Epithelial cell of proximal tubule (primary cell): ENCODE results near the gene TM4SF1. TPM values are rescaled to one million over a fixed set of nuclear protein-coding genes. Genes with fewer than 3 reads are reported as not detected.
"Not testable (repeated sequence)": the region's sequence is repeated elsewhere in the genome, so short reads cannot be mapped to it uniquely, and the experiment has no call there.

ENCODE experiments used
- DNase-seq: peaks from one replicate; pipeline ENCODE4 v3.0.0-alpha.2; 2011; ENCODE audit warnings: low read depth
- H3K4me3 ChIP-seq: 2 replicates; pipeline ENCODE4 v1.5.1; 2011; ENCODE audit warnings: low read depth, mild to moderate bottlenecking, low read length
- total RNA-seq: library from RNA; depleted of rRNA; stranded (reverse); fragments of >200 nt; gene quantifications from 2 replicates; pipeline ENCODE4 v1.2.3, GENCODE V29; 2015
- TF ChIP-seq, protein P1 (sequence below): conservative IDR thresholded peaks from 2 replicates; pipeline ENCODE4 v1.5.1; 2012; ENCODE audit warnings: low read depth, mild to moderate bottlenecking, low read length

Gene TM4SF1
- total RNA-seq, 1 donor from 2014 or later: 304 TPM

DNA sequence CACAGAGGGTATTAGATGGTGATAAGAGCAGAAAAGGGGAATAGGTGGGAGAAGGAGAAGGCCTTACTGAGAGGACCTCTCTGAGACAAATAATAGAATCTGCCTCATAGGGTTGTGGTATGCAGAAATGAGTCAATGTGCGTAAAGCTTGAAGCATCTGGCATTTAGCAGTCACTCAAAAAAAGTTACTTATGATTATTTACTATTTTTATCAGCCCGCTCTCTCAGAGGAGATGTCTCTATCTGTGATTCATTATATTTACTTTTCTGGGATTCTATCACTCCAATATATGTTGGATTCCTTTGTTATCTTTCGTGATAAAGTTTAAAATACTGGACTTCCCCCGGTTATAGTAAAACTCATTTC, 4.6 kb upstream of the TM4SF1 start:
- no peak overlapping the region for H3K4me3 ChIP-seq
- DNase-seq: no peak
- TF ChIP-seq, protein P1, sequence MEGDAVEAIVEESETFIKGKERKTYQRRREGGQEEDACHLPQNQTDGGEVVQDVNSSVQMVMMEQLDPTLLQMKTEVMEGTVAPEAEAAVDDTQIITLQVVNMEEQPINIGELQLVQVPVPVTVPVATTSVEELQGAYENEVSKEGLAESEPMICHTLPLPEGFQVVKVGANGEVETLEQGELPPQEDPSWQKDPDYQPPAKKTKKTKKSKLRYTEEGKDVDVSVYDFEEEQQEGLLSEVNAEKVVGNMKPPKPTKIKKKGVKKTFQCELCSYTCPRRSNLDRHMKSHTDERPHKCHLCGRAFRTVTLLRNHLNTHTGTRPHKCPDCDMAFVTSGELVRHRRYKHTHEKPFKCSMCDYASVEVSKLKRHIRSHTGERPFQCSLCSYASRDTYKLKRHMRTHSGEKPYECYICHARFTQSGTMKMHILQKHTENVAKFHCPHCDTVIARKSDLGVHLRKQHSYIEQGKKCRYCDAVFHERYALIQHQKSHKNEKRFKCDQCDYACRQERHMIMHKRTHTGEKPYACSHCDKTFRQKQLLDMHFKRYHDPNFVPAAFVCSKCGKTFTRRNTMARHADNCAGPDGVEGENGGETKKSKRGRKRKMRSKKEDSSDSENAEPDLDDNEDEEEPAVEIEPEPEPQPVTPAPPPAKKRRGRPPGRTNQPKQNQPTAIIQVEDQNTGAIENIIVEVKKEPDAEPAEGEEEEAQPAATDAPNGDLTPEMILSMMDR: no peak

DNA sequence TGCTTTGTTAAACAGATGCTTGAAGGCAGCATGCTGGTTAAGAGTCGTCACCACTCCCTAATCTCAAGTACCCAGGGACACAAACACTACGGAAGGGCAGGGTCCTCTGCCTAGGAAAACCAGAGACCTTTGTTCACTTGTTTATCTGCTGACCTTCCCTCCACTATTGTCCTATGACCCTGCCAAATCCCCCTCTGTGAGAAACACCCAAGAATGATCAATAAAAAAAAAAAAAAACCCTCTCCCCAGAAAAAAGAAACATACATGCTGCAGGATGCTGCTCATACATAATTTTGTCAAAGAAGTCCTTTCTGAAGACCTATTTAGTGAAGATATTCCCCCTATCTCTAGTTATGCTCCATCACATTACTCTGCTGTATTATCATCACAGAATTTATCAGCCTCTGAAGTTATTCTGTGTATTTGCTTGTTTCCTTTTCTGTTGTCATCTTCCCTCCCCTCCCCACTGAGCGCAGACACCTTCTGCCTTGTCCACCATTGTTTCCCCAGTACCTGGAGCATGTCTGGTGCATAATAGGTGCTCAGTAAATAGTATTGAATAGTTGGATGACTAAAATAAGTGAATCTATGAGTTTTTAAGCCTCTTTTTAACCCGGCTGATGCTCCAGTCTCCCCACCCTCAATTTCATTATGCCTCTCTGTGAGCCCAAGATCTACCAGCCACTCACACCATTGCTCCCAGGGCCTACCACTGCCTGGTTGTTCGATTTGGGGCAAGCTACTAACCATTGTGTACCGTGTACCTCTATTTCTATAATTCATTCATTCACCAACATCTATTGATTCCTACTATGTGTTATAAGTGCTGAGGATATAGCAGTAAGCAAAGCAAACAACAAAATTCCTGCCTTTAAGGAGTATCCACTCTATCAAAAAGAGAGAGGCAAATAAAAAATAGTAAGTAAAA, 4.0 kb upstream of the TM4SF1 start:
- no peak overlapping the region for H3K4me3 ChIP-seq
- TF ChIP-seq, protein P1: no peak
- no peak for DNase-seq

DNA sequence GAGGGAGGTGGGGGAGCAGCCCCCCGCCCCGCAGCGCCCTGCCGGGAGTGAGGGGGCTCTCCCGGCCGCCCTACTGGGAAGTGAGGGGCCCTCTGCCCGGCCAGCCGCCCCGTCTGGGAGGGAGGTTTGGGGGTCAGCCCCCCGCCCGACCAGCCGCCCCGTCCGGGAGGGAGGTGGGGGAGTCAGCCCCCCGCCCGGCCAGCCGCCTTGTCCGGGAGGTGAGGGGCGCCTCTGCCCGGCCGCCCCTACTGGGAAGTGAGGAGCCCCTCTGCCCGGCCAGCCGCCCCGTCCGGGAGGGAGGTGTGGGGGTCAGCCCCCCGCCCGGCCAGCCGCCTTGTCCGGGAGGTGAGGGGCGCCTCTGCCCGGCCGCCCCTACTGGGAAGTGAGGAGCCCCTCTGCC, 2.8 kb upstream of the TM4SF1 start:
- DNase-seq, H3K4me3 ChIP-seq: not testable (repeated sequence)

DNA sequence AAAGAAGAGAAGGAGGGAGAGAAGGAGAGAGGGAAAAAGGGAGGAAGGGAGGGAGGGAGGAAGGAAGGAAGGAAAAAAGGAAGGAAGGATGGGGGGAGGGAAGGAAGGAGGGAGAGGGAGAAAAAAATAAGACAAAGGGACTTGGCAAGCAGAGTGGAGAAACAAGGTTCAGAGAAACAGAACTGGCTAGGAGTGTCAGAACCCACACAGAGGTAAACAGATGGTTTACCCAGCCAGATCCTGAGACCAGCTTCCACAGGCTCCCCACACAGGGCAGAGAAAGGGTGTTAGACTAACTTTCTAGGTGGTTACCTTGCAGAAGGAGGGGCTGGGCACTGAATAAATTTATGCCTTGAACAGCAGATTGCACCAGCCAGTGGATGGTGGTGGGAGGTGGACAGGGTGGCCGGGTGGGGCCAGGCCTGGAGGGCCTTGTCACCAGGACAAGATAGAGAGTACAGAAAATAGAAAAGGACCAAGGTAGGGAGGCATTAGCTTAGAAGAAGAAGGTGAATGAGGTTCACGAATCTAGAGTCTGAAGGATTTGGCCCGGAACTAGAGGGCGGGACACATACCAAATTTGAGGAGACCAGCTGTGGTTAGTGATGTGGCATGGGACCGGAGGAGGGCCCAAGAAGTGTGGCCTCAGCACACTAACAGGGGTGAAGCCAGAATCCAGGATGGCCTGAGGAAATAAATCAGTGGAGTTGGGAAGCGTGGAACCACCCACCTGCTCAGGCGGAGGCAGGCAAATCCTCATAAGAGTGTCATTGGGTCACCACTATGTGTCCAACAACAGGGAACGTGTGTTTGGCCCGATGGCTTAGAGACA, 1.2 kb upstream of the TM4SF1 start:
- DNase-seq: no peak
- peak overlapping the region; percentile 72 for H3K4me3 ChIP-seq
- TF ChIP-seq, protein P1: no peak

DNA sequence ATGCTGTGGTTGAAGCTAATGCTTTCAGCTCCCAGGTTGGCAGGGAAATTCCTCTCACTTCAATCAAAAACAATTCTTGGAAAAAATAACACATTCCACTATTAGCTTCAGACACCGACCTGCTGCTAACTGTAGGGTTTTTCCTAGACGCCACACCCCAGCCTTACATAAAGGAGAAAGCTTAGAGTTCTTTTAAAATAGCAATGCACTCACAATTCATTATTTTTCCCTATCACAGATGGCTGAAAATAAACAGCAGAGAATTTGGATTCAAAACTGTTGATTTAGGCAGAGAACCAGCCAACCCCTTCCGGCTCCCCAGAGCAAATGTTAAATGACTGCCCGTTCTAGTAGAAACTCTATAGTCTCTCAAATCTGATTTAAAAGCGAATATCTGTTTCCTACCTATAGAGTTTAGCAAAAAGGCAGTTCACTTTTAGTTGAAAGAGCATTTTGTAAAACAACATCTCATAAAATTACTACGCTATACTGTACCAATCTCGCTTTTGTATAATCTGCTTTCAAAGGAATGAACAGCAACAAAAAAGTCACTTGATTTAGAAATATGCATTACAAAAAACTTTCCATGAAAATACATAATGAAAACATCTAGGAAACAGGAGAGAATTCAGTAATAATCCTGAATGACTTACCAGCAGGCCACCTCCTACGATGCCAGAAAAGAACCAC, 586 bp downstream of the TM4SF1 start:
- no peak for DNase-seq

DNA sequence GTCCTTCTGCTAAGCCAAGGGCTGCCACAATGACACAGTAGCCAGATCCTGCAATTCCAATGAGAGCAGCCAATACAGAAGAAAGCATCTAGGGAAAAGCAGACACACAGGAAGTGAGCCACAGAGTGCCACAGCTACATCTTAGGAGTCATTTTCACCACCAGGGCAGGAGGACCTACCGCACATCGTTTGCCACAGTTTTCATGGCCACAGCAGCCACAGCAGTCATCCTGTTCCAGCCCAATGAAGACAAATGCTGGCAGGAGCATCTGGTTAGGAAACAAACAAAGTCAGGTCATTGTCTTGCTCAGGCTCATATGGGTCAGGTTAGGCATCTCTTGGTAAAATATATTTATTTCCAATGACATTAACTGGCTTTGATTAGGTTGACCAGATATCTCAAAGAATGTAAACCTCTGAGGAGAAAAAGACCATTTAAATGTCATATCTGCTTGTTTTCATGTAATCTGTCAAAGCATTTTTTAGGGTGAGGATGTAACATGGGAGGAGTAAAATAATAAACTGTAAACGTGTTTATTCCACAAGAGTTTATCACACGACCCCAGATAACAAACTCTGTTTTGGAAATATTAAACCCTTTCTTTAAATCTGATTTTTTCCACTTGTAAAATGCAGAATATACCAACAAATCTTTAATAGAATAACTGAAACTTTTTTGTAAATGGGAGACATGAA, 1.8 kb downstream of the TM4SF1 start:
- H3K4me3 ChIP-seq: peak overlapping the region; percentile 72
- TF ChIP-seq, protein P1: no peak
- no peak for DNase-seq

More for the DNA sequence above, 586 bp downstream of the TM4SF1 start:
- peak overlapping the region; percentile 72 for H3K4me3 ChIP-seq
- TF ChIP-seq, protein P1: no peak
